GM18526 (cell line): ENCODE results near the gene ATRNL1.

Experiments used
- POLR2A ChIP-seq: IDR thresholded peaks from 3 replicates; pipeline ENCODE4 v1.6.1; 2011; ENCODE audit not compliant: insufficient read length; ENCODE audit errors: extremely low read depth

Gene ATRNL1

GRCh38 chr10:115093286-115093775, at the start of gene ATRNL1:
TSS of gene ATRNL1 (plus strand) at chr10:115093365. CDS start at chr10:115093751, 386 bp downstream.
- TF ChIP-seq POLR2A: no peak

GRCh38 chr10:115043719-115044118, 49.4 kb upstream of the ATRNL1 start:
- TF ChIP-seq POLR2A: no peak

GRCh38 chr10:115044891-115045290, 48.3 kb upstream of the ATRNL1 start:
- TF ChIP-seq POLR2A: no peak

GRCh38 chr10:115045499-115045898, 47.7 kb upstream of the ATRNL1 start:
- no peak for TF ChIP-seq POLR2A

- no peak for TF ChIP-seq POLR2A
These were observed 46.4 kb upstream of the ATRNL1 start for GRCh38 chr10:115046686-115047236.

- no peak for TF ChIP-seq POLR2A
These were observed 45.5 kb upstream of the ATRNL1 start for GRCh38 chr10:115047705-115048104.

- TF ChIP-seq POLR2A: no peak
These were observed 43.8 kb upstream of the ATRNL1 start for GRCh38 chr10:115049318-115049717.

GRCh38 chr10:115049960-115050359, 43.2 kb upstream of the ATRNL1 start:
- no peak for TF ChIP-seq POLR2A

GRCh38 chr10:115050375-115051010, 42.7 kb upstream of the ATRNL1 start:
- no peak for TF ChIP-seq POLR2A

- no peak for TF ChIP-seq POLR2A
These were observed 41.9 kb upstream of the ATRNL1 start for GRCh38 chr10:115051216-115051615.

- TF ChIP-seq POLR2A: no peak
These were observed 40.9 kb upstream of the ATRNL1 start for GRCh38 chr10:115052226-115052625.

GRCh38 chr10:115052728-115053127, 40.4 kb upstream of the ATRNL1 start:
- TF ChIP-seq POLR2A: no peak

GRCh38 chr10:115056186-115056585, 37.0 kb upstream of the ATRNL1 start:
- no peak for TF ChIP-seq POLR2A

- no peak for TF ChIP-seq POLR2A
These were observed 33.8 kb upstream of the ATRNL1 start for GRCh38 chr10:115059301-115059898.

GRCh38 chr10:115063701-115064658, 29.2 kb upstream of the ATRNL1 start:
- no peak for TF ChIP-seq POLR2A
